Measurements from ENCODE around the gene ARID4A. TPM values are rescaled to one million over a fixed set of nuclear protein-coding genes. Genes with fewer than 3 reads are reported as not detected.

The ARID4A gene
- total RNA-seq, 4 donors from 2014 or later = 12.6 to 33.7 (median 18.5) TPM

DNA sequence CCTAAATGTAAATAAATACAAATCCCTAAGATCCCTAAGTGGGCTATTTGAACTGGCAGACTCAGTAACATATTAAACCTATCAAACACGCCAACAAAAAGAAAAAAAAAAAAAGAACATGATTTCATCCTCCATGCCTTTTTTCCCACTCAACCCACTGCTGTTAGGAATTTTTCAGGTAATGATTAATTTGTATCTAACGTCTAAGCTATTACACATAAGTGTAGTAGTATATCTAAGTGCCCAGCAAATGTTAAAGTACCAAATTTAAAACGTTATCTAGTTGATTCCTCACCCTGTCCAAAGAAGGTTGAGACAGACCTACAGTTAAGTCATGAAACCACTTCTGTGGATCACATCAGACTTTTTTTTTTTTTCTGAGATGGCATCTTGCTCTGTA lies 16.4 kb upstream of the ARID4A start:
- ATAC-seq (ENCODE audit: low FRiP score) (no peak), DNase-seq (ENCODE audit: low spot score) (no peak)
- TF ChIP-seq CTCF (IDR thresholded peaks at IDR 0.05) = no peak

GRCh38 chr14:58282925-58283593 lies 15.3 kb upstream of the ARID4A start:
- TF ChIP-seq CTCF (IDR thresholded peaks at IDR 0.05) = no peak
- DNase-seq (ENCODE audit: low spot score) = no peak
- ATAC-seq (ENCODE audit: low FRiP score) = no peak

DNA sequence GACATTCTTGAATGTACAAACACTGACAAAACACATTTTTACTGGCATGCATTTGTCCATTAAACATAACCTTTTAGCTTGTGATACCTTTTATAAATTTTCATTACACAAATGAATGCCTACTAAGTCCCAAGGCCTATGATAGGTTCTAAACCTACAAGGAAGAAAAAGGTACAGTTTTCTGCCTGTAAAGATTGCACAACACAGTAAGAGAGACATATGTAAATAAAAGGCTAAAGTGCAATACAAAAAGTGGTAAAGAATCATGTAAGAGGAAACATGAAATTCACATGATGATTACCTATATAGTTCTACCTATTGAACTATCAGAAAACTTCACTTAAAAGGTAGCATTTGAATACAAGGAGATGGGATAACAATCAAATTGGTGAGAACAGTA lies 14.6 kb upstream of the ARID4A start:
- TF ChIP-seq CTCF (IDR thresholded peaks at IDR 0.05) = no peak
- ATAC-seq (ENCODE audit: low FRiP score) (no peak), DNase-seq (ENCODE audit: low spot score) (no peak)

DNA sequence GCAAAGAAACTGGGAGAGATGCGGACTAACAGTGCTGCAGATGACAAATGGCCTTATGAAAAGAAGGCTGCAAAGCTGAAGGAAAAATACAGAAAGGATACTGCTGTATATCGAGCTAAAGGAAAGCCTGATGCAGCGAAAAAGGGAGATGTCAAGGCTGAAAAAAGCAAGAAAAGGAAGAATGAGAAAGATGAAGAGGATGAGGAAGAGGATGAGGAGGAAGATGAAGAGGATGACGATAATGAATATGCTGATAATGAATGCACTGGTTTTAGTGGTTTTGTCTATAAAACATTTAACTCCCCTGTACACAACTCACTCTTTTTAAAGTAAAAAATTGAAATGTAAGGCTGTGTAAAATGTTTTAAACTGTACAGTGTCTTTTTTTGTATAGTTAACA lies 13.2 kb upstream of the ARID4A start:
- TF ChIP-seq CTCF (IDR thresholded peaks at IDR 0.05) = no peak
- ATAC-seq (ENCODE audit: low FRiP score) (no peak), DNase-seq (ENCODE audit: low spot score) (no peak)

GRCh38 chr14:58287607-58288042 lies 10.7 kb upstream of the ARID4A start:
- no peak for TF ChIP-seq CTCF (IDR thresholded peaks at IDR 0.05)
- DNase-seq (ENCODE audit: low spot score) (no peak), ATAC-seq (ENCODE audit: low FRiP score) (no peak)

- ATAC-seq (ENCODE audit: low FRiP score) = no peak
- DNase-seq (ENCODE audit: low spot score) = no peak
- TF ChIP-seq CTCF (IDR thresholded peaks at IDR 0.05) = no peak
Observed at GRCh38 chr14:58288106-58288792, 10.1 kb upstream of the ARID4A start.

DNA sequence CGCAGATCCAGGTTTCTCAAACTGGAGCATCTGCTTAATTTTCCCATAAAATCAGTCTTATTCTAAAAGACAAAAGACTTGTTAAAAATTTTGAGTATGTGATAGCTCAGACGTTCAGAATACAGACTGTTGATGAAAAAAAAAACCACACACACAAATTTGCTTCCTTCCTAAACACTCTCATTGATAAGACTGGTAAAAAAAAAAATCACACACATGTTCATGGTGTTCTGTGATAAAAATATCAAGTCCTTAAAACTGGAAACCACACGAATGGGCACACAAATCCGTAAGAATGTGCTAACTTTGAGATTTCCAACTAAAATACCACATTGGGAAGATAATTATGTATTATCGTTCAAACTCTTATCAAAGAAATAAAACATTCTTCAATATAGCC lies 6.7 kb upstream of the ARID4A start:
- TF ChIP-seq CTCF (IDR thresholded peaks at IDR 0.05) = no peak
- ATAC-seq (ENCODE audit: low FRiP score) = no peak
- no peak for DNase-seq (ENCODE audit: low spot score)

Measured in omental fat pad (tissue), 4 donors.